NCI-H1417 (cell line): ENCODE measurements around the gene C5orf22.
A peak's percentile ranks its signal among the peaks of the same experiment; 100 is the strongest.
"Not testable (repeated sequence)": the region's sequence is repeated elsewhere in the genome, so short reads cannot be mapped to it uniquely, and the experiment has no call there.

ENCODE experiments used
- DNase-seq, 3 experiments: peaks; one replicate each; lab custom pipeline; 2025; lab: John Stamatoyannopoulos, UW

Gene C5orf22

GRCh38 chr5:31554552-31554951, 22.5 kb downstream of the C5orf22 start:
- DNase-seq = no peak

- no peak for DNase-seq
Measured at GRCh38 chr5:31556461-31556860, 24.4 kb downstream of the C5orf22 start.

- DNase-seq = no peak
Measured at GRCh38 chr5:31559942-31560341, 27.8 kb downstream of the C5orf22 start.

- DNase-seq = no peak
Measured at GRCh38 chr5:31561946-31562345, 29.8 kb downstream of the C5orf22 start.

DNA sequence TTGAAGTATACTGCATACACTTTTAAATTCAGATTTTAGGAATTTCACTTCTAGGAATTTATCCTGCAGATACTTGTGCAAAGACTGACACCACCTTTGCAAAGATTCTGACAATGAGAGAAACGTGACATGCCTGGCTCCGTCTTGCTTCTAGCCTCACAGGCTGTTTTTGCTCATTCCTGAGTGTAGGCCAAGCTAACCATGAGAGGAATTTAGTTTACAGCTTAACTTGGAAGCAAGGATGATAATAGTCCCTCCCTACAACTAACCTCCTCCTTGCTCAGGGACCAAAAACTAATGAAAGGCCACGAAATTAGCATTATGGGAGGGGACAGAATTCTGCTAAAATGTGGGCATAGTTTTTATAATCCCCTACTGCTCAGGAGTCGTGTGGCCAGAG, 31.1 kb downstream of the C5orf22 start:
- no peak for DNase-seq

GRCh38 chr5:31566362-31566761, 34.3 kb downstream of the C5orf22 start:
- not testable (repeated sequence) for DNase-seq

DNA sequence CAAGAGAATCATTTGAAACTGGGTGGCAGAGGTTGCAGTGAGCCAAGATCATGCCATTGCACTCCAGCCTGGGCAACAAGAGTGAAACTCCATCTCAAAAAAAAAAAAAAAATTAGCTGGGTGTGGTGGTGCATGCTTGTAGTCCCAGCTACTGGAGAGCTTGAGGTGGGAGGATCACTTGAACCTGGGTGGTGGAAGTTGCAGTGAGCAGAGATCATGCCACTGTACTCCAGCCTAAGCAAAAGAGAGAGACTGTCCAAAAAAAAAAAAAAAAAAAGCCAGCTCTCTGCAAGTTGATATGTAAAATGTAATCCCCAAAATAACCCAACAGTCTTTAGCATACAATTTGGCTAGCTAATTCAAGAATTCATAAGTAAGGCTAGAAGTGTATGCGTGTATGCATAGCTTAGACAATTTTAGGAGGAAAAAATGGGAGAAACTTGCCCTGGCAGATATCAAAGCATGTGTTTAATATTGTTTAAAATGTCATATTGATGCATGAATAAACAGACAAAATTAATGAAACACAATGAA, 36.3 kb downstream of the C5orf22 start:
- DNase-seq = no peak

GRCh38 chr5:31569068-31569467, 37.0 kb downstream of the C5orf22 start:
- no peak for DNase-seq

- DNase-seq = no peak
Measured at GRCh38 chr5:31573494-31574142, 41.5 kb downstream of the C5orf22 start.

GRCh38 chr5:31574772-31575171, 42.7 kb downstream of the C5orf22 start:
- DNase-seq = no peak

DNA sequence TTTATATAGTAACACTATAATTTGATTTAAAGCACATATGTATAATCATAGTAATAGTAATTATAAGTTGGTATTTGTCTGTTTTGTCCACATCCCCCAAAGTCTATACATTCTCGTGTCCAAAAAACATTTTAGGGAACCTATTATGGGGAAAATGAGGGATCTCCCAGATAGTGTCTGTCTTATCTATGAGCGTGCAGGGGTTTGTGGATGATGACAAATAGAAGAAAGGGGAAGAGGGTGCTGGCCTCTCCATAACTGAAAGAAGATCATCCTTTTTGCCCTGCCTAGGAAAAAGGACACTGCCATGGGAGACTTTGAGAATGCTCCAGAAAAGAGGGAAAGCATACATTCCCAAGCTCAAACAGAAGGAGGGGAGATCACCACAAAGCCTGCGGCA, 45.3 kb downstream of the C5orf22 start:
- DNase-seq = no peak

DNA sequence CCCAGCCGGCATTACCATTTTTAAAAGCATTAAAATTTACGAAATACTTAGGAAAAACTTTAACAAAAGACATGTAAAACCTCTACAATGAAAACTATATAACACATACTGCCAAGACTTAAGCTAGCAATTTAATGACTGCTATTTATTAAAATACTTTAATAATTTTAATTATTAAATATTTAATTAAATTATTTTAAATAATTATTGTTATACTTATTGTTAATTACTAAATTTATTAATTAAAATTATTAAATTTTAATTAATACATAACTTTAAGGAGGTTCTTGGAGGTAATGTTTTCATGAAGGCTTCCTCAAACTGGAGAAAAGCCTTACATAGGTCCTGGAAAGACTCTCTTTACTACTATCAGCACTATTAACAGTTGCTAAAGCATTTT, 47.5 kb downstream of the C5orf22 start:
- DNase-seq = no peak

- peak in 2 of 3 experiments; percentile 16 to 63 for DNase-seq
Measured at GRCh38 chr5:31581498-31582099, 49.5 kb downstream of the C5orf22 start.

- no peak for DNase-seq
Measured at GRCh38 chr5:31583129-31583528, 51.0 kb downstream of the C5orf22 start.

- no peak for DNase-seq
Measured at GRCh38 chr5:31585166-31585894, 53.2 kb downstream of the C5orf22 start.

- no peak for DNase-seq
Measured at GRCh38 chr5:31585895-31586270, 53.8 kb downstream of the C5orf22 start.

DNA sequence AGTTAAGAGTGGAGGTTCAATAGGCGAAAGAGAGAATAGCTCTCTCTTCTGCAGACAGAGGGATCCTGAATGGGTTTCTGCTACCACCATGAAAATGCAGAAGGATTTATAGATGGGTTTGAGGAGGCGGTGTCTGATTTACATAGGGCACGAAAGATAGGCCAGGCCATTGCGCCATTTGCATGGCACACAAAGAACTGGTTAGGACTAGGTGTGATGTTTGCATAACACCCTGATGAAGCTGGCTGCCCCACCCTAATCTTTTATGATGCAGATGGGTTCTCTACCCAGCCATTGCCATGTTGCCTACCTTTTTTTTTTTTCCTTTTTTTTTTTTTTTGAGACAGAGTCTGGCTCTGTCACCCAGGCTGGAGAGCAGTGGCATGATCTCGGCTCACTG, 55.4 kb downstream of the C5orf22 start:
- DNase-seq = no peak

DNA sequence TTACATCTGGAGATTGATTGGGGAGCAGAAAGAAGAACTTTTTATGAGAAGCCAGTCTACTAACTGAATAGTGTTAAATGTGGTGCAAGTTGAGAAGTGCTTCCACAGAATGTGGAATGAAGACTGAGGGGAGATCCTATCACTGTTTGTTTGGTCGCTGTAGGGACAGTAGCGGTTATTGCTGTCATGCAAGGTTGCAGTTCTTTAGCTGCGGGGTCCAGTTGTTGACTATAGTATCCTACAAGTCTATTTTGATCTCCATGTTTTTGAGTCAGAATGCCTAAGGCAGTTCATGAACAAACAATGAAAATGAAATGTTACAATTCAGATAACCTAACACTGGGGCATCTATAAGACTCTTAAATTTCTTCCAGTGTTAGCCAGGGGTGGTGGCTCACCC, 61.6 kb downstream of the C5orf22 start:
- no peak for DNase-seq

DNA sequence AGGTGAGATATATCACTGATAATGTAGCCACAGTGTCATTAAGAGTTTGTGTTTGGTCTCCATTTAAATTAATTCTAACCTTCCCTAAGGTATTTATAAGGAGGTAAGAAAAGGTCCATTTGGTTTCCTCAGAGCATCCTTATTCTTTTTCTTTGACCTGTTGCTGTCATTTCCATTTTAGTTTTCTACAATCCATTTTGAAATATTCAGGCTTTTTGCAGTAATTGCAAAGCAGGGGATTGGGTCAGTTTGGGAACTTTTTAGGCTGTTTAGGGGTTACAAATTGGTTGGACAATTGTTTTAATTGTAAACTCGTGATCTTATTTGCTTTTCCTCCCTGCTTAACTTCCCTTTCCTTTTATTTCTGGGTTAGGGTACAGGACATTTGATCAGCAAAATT, 64.3 kb downstream of the C5orf22 start:
- DNase-seq = no peak

GRCh38 chr5:31598640-31599611, 66.8 kb downstream of the C5orf22 start:
- DNase-seq = no peak

DNA sequence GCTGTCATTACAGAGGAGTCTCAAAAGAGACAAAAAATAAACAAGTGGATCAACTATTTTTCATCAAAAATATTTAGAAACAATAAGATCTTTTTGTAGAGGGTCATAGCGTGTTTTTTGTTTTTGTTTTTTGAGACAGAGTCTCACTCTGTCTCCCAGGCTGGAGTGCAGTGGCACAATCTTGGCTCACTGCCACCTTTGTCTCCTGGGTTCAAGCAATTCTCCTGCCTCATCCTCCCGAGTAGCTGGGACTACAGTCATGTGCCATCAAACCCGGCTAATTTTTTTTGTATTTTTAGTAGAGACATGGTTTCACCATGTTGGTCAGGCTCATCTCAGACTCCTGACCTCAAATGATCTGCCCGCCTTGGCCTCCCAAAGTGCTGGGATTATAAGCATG, 70.2 kb downstream of the C5orf22 start:
- DNase-seq = not testable (repeated sequence)

DNA sequence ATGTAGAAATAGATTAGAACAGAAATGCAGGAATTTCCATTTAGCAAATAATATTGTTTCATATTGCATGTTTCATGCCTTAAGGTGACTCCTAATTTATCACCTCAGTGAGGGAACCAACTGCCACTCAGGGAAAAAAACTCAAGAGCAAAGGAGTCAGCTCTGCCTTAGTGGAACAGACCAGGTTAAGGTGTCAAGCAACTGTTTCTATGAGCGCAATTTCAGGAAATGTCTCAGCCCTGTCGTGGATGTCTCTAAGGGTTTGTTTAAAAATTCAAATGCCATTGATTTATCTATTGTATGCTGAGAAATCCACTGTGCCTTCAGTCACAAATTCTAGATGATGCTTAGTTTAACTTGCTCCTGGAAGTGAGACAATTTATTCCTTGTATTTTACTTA, 72.1 kb downstream of the C5orf22 start:
- DNase-seq = no peak
